OCI-LY1 (cell line): Measurements from ENCODE around the gene PDK2.

ENCODE experiments used
- H2AFZ ChIP-seq: fragments of 200-600 bp; sonication (generic), shearing (Covaris generic); 2 replicates; pipeline ENCODE4 v1.6.0; 2014; ENCODE audit warnings: antibody characterized with exemption, mild to moderate bottlenecking, low read length
- H3F3A ChIP-seq: fragments of 200-600 bp; sonication (generic), shearing (Covaris generic); 2 replicates; pipeline ENCODE4 v1.6.0; 2014; ENCODE audit warnings: mild to moderate bottlenecking, antibody characterized with exemption, low read length, moderate library complexity; ENCODE audit not compliant: insufficient read depth
- H3K27ac ChIP-seq: fragments of 200-600 bp; sonication (generic); 2 replicates; pipeline ENCODE4 v1.5.1; 2014; ENCODE audit warnings: low read length, mixed run types, mild to moderate bottlenecking, low read depth; ENCODE audit not compliant: poor library complexity, severe bottlenecking
- H3K27me3 ChIP-seq: fragments of 200-600 bp; sonication (generic); 2 replicates; pipeline ENCODE4 v1.6.0; 2014; ENCODE audit warnings: antibody characterized with exemption, mild to moderate bottlenecking, low read length, moderate library complexity; ENCODE audit not compliant: insufficient read depth
- H3K36me3 ChIP-seq: fragments of 200-600 bp; sonication (generic); 2 replicates; pipeline ENCODE4 v1.6.1; 2014; ENCODE audit warnings: mild to moderate bottlenecking, antibody characterized with exemption, low read length, moderate library complexity, mixed read lengths; ENCODE audit not compliant: insufficient read depth
- H3K4me1 ChIP-seq: fragments of 200-600 bp; sonication (generic); 2 replicates; pipeline ENCODE4 v1.5.1; 2014; ENCODE audit warnings: mild to moderate bottlenecking, low read length, moderate library complexity; ENCODE audit not compliant: insufficient read depth, severe bottlenecking
- H3K4me2 ChIP-seq: fragments of 200-600 bp; sonication (generic), shearing (Covaris generic); 2 replicates; pipeline ENCODE4 v1.6.1; 2014; ENCODE audit warnings: low read length
- H3K4me3 ChIP-seq: fragments of 200-600 bp; sonication (generic); 2 replicates; pipeline ENCODE4 v1.5.1; 2014; ENCODE audit warnings: low read length, low read depth, mild to moderate bottlenecking, mixed read lengths; ENCODE audit not compliant: poor library complexity, severe bottlenecking
- H3K79me2 ChIP-seq: fragments of 200-600 bp; shearing (Covaris generic); 2 replicates; pipeline ENCODE4 v1.6.1; 2016; ENCODE audit warnings: mixed run types, low read length, mixed read lengths; ENCODE audit not compliant: insufficient read depth
- H3K9ac ChIP-seq: fragments of 200-600 bp; sonication (generic), shearing (Covaris generic); 2 replicates; pipeline ENCODE4 v1.6.1; 2014; ENCODE audit warnings: mild to moderate bottlenecking, low read length, mixed read lengths
- H3K9me2 ChIP-seq: fragments of 200-600 bp; sonication (generic), shearing (Covaris generic); 2 replicates; pipeline ENCODE4 v1.6.1; 2014; ENCODE audit warnings: low read depth, mild to moderate bottlenecking, low read length, mixed read lengths
- H3K9me3 ChIP-seq: fragments of 200-600 bp; shearing (Covaris generic); 2 replicates; pipeline ENCODE4 v1.6.1; 2014; ENCODE audit warnings: low read length, mixed read lengths
- H4K20me1 ChIP-seq: fragments of 200-600 bp; sonication (generic), shearing (Covaris generic); 2 replicates; pipeline ENCODE4 v1.6.0; 2016; ENCODE audit warnings: mild to moderate bottlenecking, low read length; ENCODE audit not compliant: insufficient read depth
- CTCF ChIP-seq: fragments of 200-600 bp; sonication (generic), shearing (Covaris generic); IDR thresholded peaks from 2 replicates; pipeline ENCODE4 v1.5.1; 2017; ENCODE audit warnings: mild to moderate bottlenecking, antibody characterized with exemption, low read length, moderate library complexity, mixed read lengths
- EZH2 ChIP-seq: fragments of 200-600 bp; sonication (generic), shearing (Covaris generic); IDR thresholded peaks from 2 replicates; pipeline ENCODE4 v1.8.0; 2017; ENCODE audit warnings: borderline replicate concordance, mixed run types, mild to moderate bottlenecking, antibody characterized with exemption, low read length, moderate library complexity, mixed read lengths

Gene PDK2

GRCh38 chr17:50111673-50112655, 16.8 kb downstream of the PDK2 start:
- H3K27ac ChIP-seq: no peak overlapping the region
- TF ChIP-seq EZH2 (no peak), CTCF (no peak)

GRCh38 chr17:50112694-50113093, 17.5 kb downstream of the PDK2 start:
- H3K36me3 ChIP-seq: no peaks in the 10 kb centered on the region
- no peak overlapping the region for H3K27ac ChIP-seq
- H3K4me1 ChIP-seq: no peaks in the 10 kb centered on the region
- H3K9me3 ChIP-seq: no peaks in the 10 kb centered on the region
- H2AFZ ChIP-seq: no peak overlapping the region
- no peaks in the 10 kb centered on the region for H3F3A ChIP-seq
- H3K9ac ChIP-seq: no peak overlapping the region
- no peak for TF ChIP-seq CTCF
- no peak for TF ChIP-seq EZH2
- H3K4me2 ChIP-seq: no peak overlapping the region
- no peak overlapping the region for H3K4me3 ChIP-seq
- no peaks in the 10 kb centered on the region for H3K27me3 ChIP-seq
- no peaks in the 10 kb centered on the region for H3K79me2 ChIP-seq
- H4K20me1 ChIP-seq: no peaks in the 10 kb centered on the region
- no peaks in the 10 kb centered on the region for H3K9me2 ChIP-seq

More at GRCh38 chr17:50111673-50112655, 16.8 kb downstream of the PDK2 start:
- Histone ChIP-seq H3K4me2 (no peak overlapping the region), H3K9me3 (no peaks in the 10 kb centered on the region), H3K4me3 (no peak overlapping the region), H3K4me1 (no peaks in the 10 kb centered on the region), H3K36me3 (no peaks in the 10 kb centered on the region), H3K27me3 (no peaks in the 10 kb centered on the region), H2AFZ (no peak overlapping the region), H4K20me1 (no peaks in the 10 kb centered on the region), H3K9ac (no peak overlapping the region), H3F3A (no peaks in the 10 kb centered on the region), H3K79me2 (no peaks in the 10 kb centered on the region), H3K9me2 (no peaks in the 10 kb centered on the region)

DNA sequence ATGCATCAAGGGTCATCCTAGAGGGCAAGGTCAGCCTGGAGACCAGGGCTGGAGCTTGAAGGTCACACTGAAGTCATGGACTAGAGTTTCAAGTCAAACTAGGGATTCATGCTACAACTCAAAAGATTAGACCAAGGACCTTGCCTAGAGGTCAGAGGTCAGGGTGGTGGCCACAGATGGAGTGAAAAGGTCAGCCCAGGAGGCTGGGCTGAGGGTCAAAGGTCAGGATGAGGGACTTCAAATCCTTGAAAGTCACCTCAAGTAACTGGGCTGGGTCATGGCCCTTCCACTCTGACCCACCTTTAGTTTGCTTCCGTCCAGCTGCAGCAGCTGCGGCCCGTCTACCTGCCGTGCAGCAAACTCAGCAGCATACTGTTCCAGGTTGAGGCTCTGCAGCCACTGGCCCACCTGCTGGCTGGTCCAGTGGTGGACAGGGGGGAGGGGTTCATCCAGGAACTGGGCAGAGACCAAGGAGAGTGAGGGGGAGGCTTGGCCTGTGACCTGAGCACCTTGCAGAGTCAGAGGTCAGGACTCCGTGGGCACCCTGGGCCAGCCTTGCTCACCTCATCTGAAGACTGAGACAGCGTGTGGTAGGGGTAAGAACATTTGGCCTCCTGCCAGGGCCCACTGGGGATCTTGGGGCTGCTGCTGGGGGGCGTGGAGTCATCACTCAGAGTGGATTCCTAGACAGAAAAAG, 18.6 kb downstream of the PDK2 start:
- no peak for TF ChIP-seq EZH2
- TF ChIP-seq CTCF: no peak
- H3K36me3 ChIP-seq: no peaks in the 10 kb centered on the region
- H3K27ac ChIP-seq: no peak overlapping the region
- no peaks in the 10 kb centered on the region for H3F3A ChIP-seq
- no peaks in the 10 kb centered on the region for H4K20me1 ChIP-seq
- no peak overlapping the region for H3K4me3 ChIP-seq
- H3K9me2 ChIP-seq: no peaks in the 10 kb centered on the region
- no peak overlapping the region for H2AFZ ChIP-seq
- H3K79me2 ChIP-seq: no peaks in the 10 kb centered on the region
- no peak overlapping the region for H3K4me2 ChIP-seq
- H3K27me3 ChIP-seq: no peaks in the 10 kb centered on the region
- no peaks in the 10 kb centered on the region for H3K9me3 ChIP-seq
- H3K4me1 ChIP-seq: no peaks in the 10 kb centered on the region
- H3K9ac ChIP-seq: no peak overlapping the region
